Type B pancreatic cell (in vitro differentiated cells): ENCODE data around the gene LIN28B. TPM values are rescaled to one million over a fixed set of nuclear protein-coding genes. Genes with fewer than 3 reads are reported as not detected.

Experiments used
- DNase-seq: peaks from one replicate; pipeline ENCODE4 v3.0.0; 2021; ENCODE audit warnings: mixed read lengths; ENCODE audit not compliant: unreplicated experiment; ENCODE audit errors: extremely low spot score
- H3K27ac Mint-ChIP-seq: 2 replicates; pipeline ENCODE4 v1.8.0; 2021; ENCODE audit warnings: mild to moderate bottlenecking, mixed read lengths
- H3K27me3 Mint-ChIP-seq: 2 replicates; pipeline ENCODE4 v1.8.0; 2021; ENCODE audit warnings: mixed read lengths
- H3K36me3 Mint-ChIP-seq: 2 replicates; pipeline ENCODE4 v1.8.0; 2021; ENCODE audit warnings: mixed read lengths
- H3K4me1 Mint-ChIP-seq: one replicate; pipeline ENCODE4 v1.8.0; 2021; ENCODE audit warnings: mixed read lengths; ENCODE audit not compliant: unreplicated experiment
- H3K4me3 Mint-ChIP-seq: 2 replicates; pipeline ENCODE4 v1.8.0; 2021; ENCODE audit warnings: mild to moderate bottlenecking, mixed read lengths
- H3K9me3 Mint-ChIP-seq: 2 replicates; pipeline ENCODE4 v1.8.0; 2021; ENCODE audit warnings: mixed read lengths
- CTCF ChIP-seq: fragments of 200-600 bp; sonication (generic); conservative IDR thresholded peaks from 2 replicates; pipeline ENCODE4 v1.5.0; 2021; ENCODE audit warnings: antibody characterized with exemption, mild to moderate bottlenecking
- total RNA-seq: library from RNA; stranded (reverse); gene quantifications from 2 replicates; pipeline ENCODE4 v1.2.1, GENCODE V29; 2021; ENCODE audit warnings: low replicate concordance

LIN28B gene
- total RNA-seq, 1 donor from 2014 or later, result 22.3 TPM

DNA sequence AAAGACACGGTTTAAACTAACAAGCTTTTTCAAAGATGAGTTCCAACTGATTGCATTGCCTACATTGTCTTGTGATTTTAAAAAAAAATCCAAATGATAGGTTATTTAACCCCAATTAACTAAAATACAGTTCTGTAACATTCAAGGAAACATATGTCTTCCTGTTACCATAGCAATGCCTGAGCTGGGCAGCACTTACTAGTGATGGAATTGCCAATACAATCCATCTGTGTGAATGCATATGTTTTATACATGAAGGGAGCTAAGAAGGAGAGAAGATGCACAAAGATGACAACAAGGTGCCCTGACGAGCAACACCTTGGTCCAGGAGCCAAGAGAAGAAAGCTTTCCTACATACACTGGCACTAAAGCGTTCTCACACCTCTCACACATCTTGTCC lies 154.2 kb downstream of the LIN28B start:
- H3K9me3 Mint-ChIP-seq, result no peaks in the 10 kb centered on the region
- no peak for DNase-seq
- TF ChIP-seq CTCF, result no peak
- H3K4me3 Mint-ChIP-seq, result no peak overlapping the region
- H3K27me3 Mint-ChIP-seq, result no peaks in the 10 kb centered on the region
- no peak overlapping the region for H3K27ac Mint-ChIP-seq
- H3K36me3 Mint-ChIP-seq, result peaks cover 14% of the 10 kb centered on the region
- H3K4me1 Mint-ChIP-seq, result peaks cover 11% of the 10 kb centered on the region

GRCh38 chr6:105111871-105112270 lies 155.0 kb downstream of the LIN28B start:
- Mint-ChIP-seq H3K27me3 (no peaks in the 10 kb centered on the region), H3K4me1 (peaks cover 11% of the 10 kb centered on the region), H3K27ac (no peak overlapping the region), H3K9me3 (no peaks in the 10 kb centered on the region), H3K36me3 (peaks cover 14% of the 10 kb centered on the region), H3K4me3 (no peak overlapping the region)
- no peak for TF ChIP-seq CTCF
- DNase-seq, result no peak

DNA sequence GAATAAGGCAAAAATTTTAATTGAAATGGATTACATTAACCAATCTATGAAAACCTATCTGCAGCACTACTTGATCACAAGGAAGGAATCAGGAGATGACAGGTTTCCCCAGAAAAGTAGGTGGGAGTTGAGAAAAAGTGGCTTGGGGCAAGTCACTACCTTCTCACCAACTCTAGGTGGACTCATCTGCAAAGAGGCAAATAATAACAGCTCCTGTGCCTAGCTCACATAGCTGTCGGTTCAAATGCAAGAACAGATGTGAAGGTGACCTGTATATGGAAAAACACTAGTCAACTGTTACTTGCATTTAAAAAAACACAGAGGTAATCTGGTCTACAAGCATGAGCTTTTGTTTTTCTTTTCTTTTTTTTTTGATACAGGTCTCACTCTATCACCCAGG lies 155.7 kb downstream of the LIN28B start:
- Mint-ChIP-seq H3K27ac (no peak overlapping the region), H3K27me3 (no peaks in the 10 kb centered on the region), H3K4me3 (no peak overlapping the region), H3K36me3 (peaks cover 14% of the 10 kb centered on the region), H3K9me3 (no peaks in the 10 kb centered on the region), H3K4me1 (peaks cover 7% of the 10 kb centered on the region)
- DNase-seq, result no peak
- TF ChIP-seq CTCF, result no peak

DNA sequence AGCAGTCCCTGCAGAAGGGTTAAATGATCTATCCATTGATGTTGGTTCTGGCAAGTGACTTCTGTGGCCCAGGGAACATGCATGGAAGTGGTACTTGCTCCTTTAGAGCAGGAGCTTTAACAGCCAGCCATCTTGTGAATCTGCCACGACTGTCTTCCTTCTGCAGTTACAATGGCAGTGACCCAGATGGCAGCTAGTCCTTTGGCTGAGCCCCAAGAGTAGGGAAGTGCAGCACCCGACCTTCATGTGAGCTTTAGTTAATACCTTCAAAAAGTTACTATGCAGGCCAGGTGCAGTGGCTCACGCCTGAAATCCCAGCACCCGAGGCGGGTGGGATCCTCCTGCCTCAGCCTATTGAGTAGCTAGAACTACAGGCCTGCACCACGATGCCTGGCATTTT lies 156.5 kb downstream of the LIN28B start:
- H3K4me1 Mint-ChIP-seq, result no peaks in the 10 kb centered on the region
- no peak for TF ChIP-seq CTCF
- H3K27me3 Mint-ChIP-seq, result no peaks in the 10 kb centered on the region
- H3K36me3 Mint-ChIP-seq, result peaks cover 7% of the 10 kb centered on the region
- H3K27ac Mint-ChIP-seq, result no peak overlapping the region
- H3K4me3 Mint-ChIP-seq, result no peak overlapping the region
- no peaks in the 10 kb centered on the region for H3K9me3 Mint-ChIP-seq
- DNase-seq, result no peak

- no peaks in the 10 kb centered on the region for H3K4me1 Mint-ChIP-seq
- TF ChIP-seq CTCF, result no peak
- H3K4me3 Mint-ChIP-seq, result no peak overlapping the region
- H3K27ac Mint-ChIP-seq, result no peak overlapping the region
- H3K27me3 Mint-ChIP-seq, result no peaks in the 10 kb centered on the region
- peaks cover 8% of the 10 kb centered on the region for H3K36me3 Mint-ChIP-seq
- no peak for DNase-seq
- no peaks in the 10 kb centered on the region for H3K9me3 Mint-ChIP-seq
Measured at GRCh38 chr6:105116150-105116549, 159.2 kb downstream of the LIN28B start.

DNA sequence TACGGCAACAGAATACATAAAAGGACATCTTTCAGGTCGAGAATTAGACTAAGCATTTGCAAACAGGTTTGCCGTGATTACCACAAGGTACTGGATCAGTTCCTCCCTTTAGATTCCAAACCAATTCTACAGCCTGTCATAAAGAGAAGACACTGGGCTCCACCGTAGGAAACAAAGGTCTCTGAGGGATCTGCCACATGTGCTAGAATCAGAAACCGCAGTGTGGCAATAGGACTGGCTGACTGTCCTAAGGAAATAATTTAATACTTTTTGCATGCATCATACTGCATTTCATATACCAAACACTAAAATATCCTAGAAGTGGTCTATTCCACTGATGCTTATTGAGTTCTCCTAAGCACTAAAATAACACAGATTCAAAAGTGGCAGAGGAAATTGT lies 163.7 kb downstream of the LIN28B start:
- no peaks in the 10 kb centered on the region for H3K27me3 Mint-ChIP-seq
- no peak for DNase-seq
- H3K4me3 Mint-ChIP-seq, result no peak overlapping the region
- TF ChIP-seq CTCF, result no peak
- no peak overlapping the region for H3K27ac Mint-ChIP-seq
- peaks cover 13% of the 10 kb centered on the region for H3K36me3 Mint-ChIP-seq
- H3K4me1 Mint-ChIP-seq, result no peaks in the 10 kb centered on the region
- no peaks in the 10 kb centered on the region for H3K9me3 Mint-ChIP-seq
